ENCODE results near the gene CHI3L1.

- TF ChIP-seq EZH2 (IDR thresholded peaks at IDR 0.05; ENCODE audit: insufficient read depth, poor library complexity, severe bottlenecking) (no peak), EZH2phosphoT487 (IDR thresholded peaks at IDR 0.05; ENCODE audit: insufficient read depth, low read depth) (no peak)
These were observed 5.7 kb downstream of the CHI3L1 start for GRCh38 chr1:203180611-203181330.

Measured in GM23248 (cell line).